Effector CD4-positive, alpha-beta T cell (primary cell): ENCODE data around the gene SV2C.
"Not testable (repeated sequence)": the region's sequence is repeated elsewhere in the genome, so short reads cannot be mapped to it uniquely, and the experiment has no call there.

Experiments
- DNase-seq: peaks from one replicate; pipeline ENCODE4 v3.0.0-alpha.2; 2020

SV2C gene

GRCh38 chr5:76257897-76258296 is 174.7 kb downstream of the SV2C start:
- DNase-seq, result no peak

GRCh38 chr5:76264681-76265080 is 181.5 kb downstream of the SV2C start:
- DNase-seq, result no peak

- no peak for DNase-seq
These were observed 186.2 kb downstream of the SV2C start for GRCh38 chr5:76269259-76269931.

GRCh38 chr5:76269932-76270610 is 186.9 kb downstream of the SV2C start:
- no peak for DNase-seq

DNA sequence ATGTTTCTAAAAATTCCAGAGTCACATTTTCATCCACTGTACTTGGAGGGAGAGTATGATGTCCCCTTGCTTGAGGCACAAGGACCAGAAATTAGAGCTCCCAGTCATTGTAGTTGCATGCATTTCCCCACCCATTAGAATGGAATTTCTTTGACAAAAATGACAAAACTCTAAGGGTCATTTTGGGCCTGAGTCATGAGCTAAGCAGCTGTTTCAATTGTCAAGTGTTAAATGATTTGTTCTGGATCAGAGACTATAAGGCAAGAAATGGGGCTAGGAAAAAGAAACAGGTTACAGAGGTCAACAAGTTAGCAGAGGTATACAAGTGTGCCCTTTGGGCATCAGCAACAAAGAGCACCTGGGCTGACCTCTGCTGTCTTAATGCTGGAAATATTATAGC is 188.7 kb downstream of the SV2C start:
- DNase-seq, result no peak

GRCh38 chr5:76273206-76273885 is 190.2 kb downstream of the SV2C start:
- DNase-seq, result no peak

- DNase-seq, result no peak
These were observed 191.4 kb downstream of the SV2C start for GRCh38 chr5:76274571-76274970.

DNA sequence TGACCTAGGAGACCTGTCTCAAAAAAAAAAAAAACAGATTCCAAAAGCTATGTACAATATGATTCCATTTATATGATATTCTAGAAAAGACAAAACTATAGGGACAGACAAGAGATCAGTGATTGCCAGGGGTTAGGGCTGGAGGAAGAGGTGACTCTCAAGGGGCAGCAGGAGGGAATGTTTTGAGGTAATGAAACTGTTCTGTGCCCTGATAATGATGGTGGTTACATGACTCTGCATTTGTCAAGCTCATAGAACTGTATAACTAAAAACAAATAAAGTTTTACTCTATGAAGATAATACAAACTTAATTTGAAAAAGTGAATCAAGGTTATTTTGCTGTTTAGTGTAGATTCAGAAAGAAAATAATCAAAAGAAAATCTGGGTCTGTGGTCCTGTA is 194.6 kb downstream of the SV2C start:
- no peak for DNase-seq

GRCh38 chr5:76278261-76278789 is 195.1 kb downstream of the SV2C start:
- DNase-seq, result no peak

DNA sequence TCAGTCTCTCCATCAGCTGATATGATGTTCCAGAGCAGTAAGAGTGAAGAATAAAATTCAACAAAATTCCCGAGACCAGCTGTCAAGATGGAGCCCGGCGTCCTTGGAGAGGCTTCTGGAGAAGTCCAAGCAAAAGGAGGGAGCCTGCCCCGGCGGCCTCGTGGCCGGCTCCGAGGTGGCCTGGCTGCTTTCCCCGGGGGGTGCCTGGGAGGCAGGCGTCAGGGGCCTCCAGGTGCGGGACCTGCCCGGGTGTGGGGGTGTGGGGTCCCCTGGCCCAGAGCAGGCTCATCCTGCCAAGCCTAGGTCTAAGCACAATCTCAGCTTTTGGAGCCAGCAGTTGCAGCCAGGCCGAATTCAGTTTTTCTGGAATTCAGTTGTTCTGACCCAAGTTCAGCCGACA is 197.3 kb downstream of the SV2C start:
- DNase-seq, result no peak

DNA sequence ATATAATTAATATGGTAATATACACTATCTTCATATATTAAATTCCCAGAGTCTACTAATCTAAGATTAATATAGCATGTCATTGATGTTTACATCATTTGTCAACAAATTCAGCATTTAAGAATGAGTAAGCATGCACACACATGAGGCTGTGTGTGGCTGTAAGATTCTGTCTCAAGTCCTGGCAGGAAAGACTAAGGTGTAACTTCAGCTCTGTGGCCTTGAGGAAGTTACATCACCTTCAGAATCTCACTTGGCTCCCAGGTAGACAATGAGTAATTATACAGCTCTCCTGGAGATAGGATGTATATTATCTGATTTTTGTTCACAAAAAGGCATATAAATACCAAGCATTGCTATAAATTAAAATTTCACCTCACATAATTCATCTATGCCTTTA is 200.5 kb downstream of the SV2C start:
- no peak for DNase-seq

DNA sequence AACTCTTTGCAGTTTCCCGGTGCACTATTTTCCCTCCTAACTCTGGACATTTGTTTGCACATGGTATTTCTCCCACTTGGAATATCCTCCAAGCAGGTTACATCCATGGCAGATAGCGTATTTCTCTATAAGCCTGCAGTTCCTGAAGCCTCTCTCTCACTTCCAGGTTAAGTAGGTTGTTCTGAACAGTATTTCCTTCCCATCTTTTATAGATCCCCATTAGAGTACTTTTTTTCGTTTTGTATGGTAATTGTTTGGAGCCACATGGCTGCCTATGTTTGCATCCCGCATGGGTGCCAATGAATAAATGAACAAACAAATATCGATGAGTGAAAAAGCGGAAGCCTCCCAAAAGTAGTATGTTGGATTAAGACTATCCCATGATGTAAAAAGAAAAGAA is 206.5 kb downstream of the SV2C start:
- no peak for DNase-seq

DNA sequence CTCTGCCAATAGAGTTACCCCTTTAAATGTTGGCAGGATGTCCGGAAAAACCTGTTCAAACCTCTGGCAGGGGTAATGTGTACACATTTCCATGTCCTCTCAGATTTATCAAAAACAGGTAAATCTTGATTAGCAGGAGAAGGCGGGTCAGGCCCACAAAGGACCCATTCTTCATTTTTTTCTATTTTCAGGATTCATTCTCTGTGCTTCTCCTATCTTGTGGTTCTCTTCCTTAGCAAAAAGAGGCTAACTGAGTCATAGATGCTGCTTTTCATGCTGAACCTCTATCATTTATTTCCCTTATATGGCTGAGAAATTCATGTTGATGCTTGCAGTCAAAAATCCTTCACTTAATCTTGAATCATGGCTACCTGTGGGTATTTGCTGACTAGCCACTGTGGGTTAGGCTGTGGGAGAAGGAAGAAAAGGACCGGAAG is 207.2 kb downstream of the SV2C start:
- DNase-seq, result no peak

GRCh38 chr5:76291305-76292077 is 208.3 kb downstream of the SV2C start:
- no peak for DNase-seq

GRCh38 chr5:76292620-76293322 is 209.6 kb downstream of the SV2C start:
- no peak for DNase-seq

GRCh38 chr5:76294573-76294972 is 211.4 kb downstream of the SV2C start:
- no peak for DNase-seq

- no peak for DNase-seq
These were observed 215.7 kb downstream of the SV2C start for GRCh38 chr5:76298852-76299251.

GRCh38 chr5:76299592-76299991 is 216.4 kb downstream of the SV2C start:
- no peak for DNase-seq

DNA sequence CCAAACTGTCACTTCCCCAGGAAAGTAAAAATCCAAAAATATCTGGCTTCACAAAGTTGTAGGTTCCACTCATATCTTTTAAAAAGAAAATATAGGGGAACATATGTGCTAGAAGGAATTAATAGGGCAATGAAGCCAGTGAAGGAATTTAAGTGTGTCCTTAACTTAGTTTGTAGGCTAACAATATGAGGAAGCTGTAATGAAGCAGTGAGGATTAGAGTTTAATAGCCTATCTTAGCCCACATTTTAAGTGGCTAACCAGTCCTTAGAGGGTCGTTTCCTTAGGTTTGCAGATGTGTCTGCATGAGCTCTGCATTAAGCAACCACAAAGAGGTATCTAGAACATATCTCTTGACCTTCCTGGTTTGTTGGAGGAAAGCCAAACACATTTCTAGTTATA is 218.7 kb downstream of the SV2C start:
- DNase-seq, result not testable (repeated sequence)

DNA sequence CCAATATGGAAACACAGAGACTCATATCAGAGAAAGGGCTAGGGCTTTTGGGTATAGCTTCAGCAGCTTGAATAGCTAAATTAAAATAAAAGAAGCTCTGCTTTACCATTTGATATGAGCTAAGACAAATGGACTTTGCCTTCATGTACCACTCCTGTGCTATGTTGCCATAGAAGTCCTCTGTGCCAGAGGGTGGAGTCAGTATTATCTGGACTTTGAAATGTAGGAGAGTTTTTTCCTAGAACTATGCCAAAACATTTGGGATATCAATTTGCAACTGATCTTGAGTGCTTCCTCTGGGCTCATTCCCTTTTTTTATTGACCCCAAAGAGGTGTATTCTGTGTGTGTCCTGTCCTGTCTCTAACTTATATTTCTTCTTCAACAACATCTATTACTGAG is 219.5 kb downstream of the SV2C start:
- DNase-seq, result not testable (repeated sequence)

GRCh38 chr5:76303921-76304320 is 220.7 kb downstream of the SV2C start:
- DNase-seq, result peak; percentile 21

DNA sequence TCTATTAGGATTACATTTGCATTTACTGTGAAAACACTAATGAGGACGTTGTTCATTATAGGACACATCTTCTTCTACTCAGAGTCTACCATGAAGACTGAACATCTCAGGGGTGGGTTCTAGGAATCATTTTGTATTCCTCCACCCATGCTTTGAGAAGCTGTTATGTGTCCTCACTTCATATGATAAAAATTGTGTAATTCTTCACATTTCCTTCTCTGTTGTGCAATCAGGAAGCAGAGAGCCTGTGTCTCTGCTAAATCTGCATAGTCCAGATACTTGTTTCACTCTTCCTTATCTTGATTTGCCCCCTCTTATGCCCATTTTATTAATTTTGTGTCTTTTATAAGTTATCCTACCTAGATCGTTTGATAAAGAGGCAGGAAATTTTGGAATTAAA is 222.1 kb downstream of the SV2C start:
- DNase-seq, result no peak
